Measurements from ENCODE around the gene MUC22. TPM values are rescaled to one million over a fixed set of nuclear protein-coding genes. Genes with fewer than 3 reads are reported as not detected.
"Not testable (repeated sequence)": the region's sequence is repeated elsewhere in the genome, so short reads cannot be mapped to it uniquely, and the experiment has no call there.

MUC22 gene
- not detected for polyA plus RNA-seq (ENCODE audit: insufficient read length)

GRCh38 chr6:31010393-31011060 is at the start of gene MUC22:
Gene MUC22 (plus strand): TSS chr6:31010474. CDS start chr6:31010707, 233 bp downstream.
- DNase-seq: no peak

DNA sequence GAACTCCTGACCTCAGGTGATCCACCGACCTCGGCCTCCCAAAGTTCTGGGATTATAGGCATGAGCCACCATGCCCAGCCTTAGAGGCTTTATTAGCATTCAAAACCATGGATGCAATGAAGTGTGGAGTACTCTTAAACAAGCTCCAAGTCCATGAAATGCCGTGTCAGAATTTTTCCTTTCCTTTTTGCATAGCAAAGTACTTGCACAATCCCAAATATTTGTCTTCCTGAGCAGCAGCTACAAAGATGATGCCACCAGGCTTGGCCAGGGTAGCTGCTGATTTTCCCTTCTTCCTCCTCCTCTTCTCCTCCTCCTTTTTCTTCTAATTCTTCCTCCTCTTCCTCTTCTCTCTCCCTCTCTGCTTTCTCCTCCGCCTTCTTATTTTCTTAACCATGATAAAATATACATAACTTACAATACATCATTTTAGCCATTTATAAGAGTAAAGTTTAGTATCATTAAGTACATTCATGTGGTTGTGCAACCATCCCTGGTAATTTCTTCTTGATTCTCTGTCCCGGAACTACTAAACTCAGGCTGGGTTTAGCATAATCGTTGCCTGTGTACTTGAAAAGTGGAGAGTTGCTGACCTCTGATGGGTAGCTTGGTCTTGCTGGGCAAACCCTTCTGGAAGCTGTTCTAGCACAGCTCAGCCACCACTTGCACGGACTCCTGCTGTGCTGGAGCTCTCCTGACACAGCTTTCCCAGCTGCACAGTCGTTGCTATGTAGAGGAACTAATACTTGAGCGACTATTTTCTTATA is 49.2 kb upstream of the MUC22 start:
- no peak for DNase-seq

- DNase-seq: no peak
Observed at GRCh38 chr6:30962716-30963115, 47.6 kb upstream of the MUC22 start.

- DNase-seq: no peak
Observed at GRCh38 chr6:30963641-30964040, 46.6 kb upstream of the MUC22 start.

DNA sequence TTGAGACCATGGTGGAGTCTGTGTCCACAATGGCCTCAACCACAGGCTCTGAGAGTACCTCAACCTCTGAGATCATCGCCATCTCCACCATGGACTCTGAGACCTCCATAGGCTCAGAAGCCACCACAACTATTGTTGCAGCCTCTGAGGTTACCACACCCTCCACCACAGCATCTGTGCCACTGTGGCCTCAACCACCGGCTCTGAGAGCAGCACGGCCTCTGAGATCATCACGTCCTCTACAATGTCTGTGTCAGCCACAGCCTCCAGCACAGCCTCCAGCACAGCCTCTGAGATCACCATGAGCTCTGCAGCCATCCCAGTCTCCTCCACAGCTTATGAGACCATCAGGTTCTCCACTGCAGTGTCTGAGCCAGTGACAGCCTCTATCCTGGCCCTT is 46.2 kb upstream of the MUC22 start:
- DNase-seq: no peak

GRCh38 chr6:30965140-30965601 is 45.1 kb upstream of the MUC22 start:
- DNase-seq: no peak

GRCh38 chr6:30966154-30966553 is 44.1 kb upstream of the MUC22 start:
- no peak for DNase-seq

DNA sequence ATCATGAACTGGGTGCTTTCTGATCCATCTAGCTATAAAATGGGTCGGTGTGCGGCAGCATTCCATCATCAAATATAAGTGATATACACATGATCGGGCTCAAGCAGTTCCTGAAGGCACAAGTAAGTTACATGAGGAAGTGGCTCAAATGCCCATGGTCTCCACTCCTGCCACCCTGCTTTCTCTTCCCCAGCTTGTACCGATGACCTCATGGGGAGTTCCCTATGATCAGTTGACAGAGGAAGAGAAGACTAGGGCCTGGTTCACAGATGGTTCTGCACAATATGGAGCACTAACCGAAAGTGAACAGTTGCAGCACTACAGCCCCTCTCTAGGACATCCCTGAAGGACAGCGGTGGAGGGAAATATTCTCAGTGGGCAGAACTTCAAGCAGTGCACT is 41.1 kb upstream of the MUC22 start:
- not testable (repeated sequence) for DNase-seq

- no peak for DNase-seq
Observed at GRCh38 chr6:30970946-30971345, 39.3 kb upstream of the MUC22 start.

DNA sequence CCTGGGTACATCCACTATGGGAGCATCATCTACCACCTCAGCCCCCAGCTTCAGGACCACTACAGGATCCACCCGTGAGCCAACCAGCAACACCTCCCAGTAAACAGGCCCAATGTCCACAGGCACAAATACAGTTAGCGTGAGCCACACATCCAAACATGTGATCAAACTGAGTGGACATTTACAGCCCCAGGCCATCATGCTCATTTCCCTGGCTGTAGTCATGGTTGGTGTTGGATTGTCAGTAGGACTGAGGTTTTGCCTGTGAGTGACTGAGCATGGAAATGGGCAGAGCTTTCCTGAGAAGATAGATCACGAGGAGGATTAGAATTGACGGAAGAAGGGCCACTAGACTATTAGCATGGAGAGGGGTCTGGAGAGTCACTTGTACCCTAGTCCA is 37.5 kb upstream of the MUC22 start:
- no peak for DNase-seq

DNA sequence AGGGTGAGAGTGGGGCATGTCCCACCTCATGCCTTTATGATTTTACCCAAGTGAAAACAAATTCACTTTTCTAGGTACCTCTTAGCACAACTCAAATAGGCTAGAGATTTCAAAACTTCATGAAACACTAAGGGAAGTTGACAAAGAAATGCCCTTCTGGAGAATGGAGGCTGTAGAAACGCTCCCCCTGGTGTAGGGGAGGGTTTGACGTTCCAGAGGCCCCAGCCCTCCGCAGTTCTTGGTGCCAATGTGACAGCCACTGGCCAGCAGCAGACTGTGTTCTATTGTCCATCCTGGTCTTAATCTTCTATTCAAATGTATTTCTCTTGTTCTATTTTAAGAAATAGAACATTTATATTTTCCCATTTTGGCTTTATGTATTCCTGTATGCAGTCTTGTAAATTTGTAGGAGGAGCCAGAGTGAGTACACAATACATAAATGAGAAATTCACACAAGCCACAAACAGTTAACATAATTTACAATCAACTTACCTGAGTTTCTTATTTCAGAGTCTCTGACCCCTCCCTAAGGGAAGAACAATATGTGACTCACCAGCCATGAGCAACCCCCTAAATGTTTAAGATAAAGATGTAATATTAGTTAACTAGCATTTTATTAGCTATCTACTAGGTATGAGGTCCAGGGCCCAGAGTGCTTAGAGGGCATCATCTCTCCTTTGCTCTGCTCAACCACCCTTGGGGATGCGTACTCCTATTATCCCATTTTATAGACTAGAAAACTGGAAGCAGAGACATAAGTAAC is 35.6 kb upstream of the MUC22 start:
- no peak for DNase-seq

DNA sequence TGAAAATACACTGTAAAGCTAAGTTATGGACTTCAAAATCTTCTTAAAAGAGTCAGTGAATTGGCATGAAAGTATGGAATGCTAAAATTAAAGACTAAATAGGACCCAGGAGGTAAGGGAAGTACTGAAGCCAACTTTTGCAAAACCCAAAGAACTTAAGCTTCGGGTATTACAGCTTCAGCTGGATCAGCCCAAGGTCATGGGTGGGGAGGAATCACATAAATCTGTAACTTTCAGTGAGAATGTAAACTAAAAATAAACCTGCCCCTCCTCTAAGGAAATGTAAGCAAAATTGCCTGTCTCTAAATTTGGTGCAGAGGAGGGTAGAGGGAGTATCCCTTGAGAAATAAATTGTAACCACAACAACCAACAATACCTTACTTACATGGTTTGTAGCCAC is 31.1 kb upstream of the MUC22 start:
- DNase-seq: no peak

DNA sequence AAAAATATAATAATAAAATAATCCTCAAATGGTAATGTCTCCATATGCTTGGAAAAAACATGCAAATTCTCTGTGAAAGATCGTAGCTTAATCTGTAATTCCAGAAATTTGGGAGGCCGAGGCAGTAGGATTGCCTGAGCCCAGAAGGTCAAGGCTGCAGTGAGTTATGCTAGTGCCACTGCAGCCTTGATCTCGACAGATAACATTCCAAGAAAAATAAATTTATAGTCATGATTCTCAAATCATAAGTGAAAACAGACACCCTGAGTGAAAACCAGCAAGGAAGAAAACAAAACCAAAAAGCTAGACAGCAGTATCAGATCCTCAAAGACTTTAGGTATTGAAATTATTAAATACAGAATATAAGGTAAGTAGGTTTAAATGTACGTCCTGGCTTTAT is 30.6 kb upstream of the MUC22 start:
- DNase-seq: no peak

- peak; percentile 33 for DNase-seq
Observed at GRCh38 chr6:30981942-30982772, 28.1 kb upstream of the MUC22 start.

- no peak for DNase-seq
Observed at GRCh38 chr6:30983439-30983838, 26.8 kb upstream of the MUC22 start, which contains the start of gene MUC21. Gene MUC21 (plus strand): TSS chr6:30983718. CDS start chr6:30983959, 241 bp downstream.

- DNase-seq: no peak
Observed at GRCh38 chr6:30985490-30985889, 24.8 kb upstream of the MUC22 start.

GRCh38 chr6:30987304-30987703 is 23.0 kb upstream of the MUC22 start:
- no peak for DNase-seq

DNA sequence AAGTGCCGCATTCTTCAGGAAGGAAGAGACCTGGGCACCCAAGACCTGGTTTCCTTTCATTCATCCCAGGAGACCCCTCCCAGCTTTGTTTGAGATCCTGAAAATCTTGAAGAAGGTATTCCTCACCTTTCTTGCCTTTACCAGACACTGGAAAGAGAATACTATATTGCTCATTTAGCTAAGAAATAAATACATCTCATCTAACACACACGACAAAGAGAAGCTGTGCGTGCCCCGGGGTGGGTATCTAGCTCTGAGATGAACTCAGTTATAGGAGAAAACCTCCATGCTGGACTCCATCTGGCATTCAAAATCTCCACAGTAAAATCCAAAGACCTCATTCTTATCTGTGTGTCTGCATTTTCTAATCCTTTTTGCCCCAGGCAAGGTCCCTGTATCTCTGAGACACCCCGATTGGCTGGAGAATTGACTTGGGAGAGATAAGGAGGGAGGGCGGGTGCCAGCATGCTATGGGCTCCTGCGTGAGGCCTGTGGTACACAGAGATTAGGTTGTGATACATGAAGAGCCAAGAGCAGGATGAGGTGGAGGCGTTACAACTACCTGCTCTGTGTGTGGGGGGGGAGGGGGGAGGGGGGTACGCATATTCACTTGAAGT is 22.0 kb upstream of the MUC22 start:
- DNase-seq: no peak

DNA sequence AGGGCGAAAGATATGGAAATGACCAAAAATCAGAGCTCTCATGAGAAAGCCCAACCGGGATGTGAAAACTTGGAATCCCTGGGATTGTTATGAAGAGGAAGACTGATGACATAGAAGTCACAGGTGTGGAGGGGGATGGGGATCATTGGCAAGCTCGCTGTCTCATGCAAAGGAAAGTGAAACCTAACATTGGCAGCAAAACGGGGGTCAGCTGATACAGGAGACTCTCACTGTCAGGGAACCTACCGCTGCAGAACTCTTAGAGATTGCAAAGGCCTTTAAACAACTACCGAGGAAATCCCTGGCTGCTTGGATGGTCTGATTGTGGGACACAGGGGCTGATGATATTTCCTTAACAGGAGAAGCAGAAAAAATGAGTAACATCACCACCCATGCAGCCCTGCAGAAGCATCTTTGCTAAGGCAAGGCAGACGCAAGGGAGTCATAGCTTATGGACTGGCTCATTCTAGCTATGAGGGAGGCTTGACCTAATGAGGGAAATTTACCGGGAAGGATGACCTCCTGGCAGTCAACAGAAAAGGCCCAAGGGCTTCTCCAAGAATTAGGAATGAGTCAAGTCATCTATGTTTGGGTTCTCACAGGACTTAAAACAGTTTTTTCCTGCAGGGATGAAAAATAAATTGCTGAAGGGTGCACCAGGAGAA is 19.7 kb upstream of the MUC22 start:
- DNase-seq: no peak

DNA sequence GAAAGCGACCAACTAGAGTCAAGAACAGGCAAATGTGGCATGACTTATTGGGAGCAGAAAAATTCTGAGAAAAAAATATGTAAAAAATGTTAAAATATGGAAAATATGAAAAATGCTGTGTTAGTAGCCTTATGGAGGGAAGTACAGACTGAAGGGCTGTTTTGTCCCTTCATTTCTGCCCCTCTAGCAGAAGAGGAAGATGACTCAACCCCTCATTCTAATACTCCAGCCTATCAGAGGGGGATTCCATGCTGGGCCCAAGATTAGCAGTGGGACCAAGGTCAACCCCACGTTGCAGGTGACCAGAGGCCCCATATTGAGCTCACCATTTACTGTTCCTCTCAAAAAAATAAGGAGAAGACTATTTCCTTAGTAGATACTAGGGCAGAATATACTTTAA is 18.4 kb upstream of the MUC22 start:
- no peak for DNase-seq

DNA sequence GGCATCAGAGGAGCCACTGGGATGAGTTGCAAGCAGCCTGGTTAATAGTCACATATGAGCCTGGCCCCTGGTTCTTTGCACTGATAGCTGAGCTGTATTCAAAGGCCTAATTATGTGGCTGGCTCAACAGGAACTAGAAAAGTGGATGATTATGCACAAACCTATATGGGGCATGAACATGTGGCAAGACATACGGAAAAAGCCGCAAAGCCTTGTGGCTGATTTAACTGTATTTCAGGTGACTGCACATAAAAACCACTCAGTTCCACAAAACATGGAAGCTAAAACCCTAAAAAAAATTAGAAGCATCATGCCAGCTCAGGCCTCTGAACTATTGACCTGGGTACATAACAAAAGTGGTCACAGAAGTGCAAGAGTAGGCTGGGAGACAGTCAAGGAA is 13.0 kb upstream of the MUC22 start:
- DNase-seq: no peak

All from hindlimb muscle (tissue), 1 donor.